ENCODE measurements around the gene TRIM43. TPM values are rescaled to one million over a fixed set of nuclear protein-coding genes. Genes with fewer than 3 reads are reported as not detected.
"Not testable (repeated sequence)": the region's sequence is repeated elsewhere in the genome, so short reads cannot be mapped to it uniquely, and the experiment has no call there.

TRIM43 gene
- not detected for total RNA-seq
- long read RNA-seq: 0 reads

DNA sequence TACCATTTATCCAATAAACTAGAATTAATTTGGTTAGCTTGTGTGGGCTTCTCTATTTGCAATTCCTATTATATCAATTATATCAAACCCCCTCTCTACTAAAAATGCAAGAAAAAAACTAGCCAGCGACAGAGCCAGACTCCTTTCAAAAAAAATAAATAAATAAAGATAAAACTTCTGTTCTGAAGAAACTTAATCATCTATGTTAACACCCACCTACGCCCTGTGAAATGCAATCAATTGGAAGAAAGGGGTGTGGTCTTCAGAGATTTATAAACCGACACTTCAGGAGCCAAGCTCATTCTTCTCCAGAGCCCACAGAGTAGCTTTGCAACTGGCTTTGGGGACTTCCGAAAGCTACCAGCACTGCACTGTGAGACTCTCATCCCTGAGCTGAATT lies at the start of gene TRIM43:
TRIM43 (plus strand) TSS at position 301 of the 400 bp plus-strand sequence. CDS start 2,023 bp downstream, outside the sequence.
- intact Hi-C loops (cut with DNase I, micrococcal nuclease); DNase-seq; ATAC-seq: not testable (repeated sequence)

DNA sequence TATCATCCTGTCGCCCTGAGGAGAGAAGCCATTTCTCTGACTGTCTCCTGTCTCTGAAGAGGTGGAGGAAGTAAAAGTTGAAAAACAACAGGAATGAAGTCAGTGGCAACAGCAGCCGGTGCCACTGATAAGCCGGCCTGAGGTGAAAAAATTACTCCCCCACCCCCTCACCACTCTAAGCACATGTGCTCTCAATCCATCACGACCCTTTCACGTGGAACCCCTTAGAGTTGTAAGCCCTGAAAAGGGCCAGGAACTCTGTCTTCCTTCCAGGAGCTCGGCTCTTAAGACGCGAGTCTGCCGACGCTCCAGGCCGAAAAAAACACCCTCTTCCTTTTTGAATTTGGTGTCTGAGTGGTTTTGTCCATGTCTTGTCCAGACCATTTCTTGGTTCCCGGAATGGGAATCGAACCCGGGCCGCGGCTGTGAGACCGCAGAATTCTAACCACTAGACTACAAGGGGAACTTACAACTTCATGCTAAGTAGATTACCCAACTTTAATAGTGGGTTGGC lies 40.7 kb upstream of the TRIM43 start:
- ATAC-seq (no peak), DNase-seq (no peak)
- intact Hi-C loops (cut with DNase I, micrococcal nuclease): no loop called here

DNA sequence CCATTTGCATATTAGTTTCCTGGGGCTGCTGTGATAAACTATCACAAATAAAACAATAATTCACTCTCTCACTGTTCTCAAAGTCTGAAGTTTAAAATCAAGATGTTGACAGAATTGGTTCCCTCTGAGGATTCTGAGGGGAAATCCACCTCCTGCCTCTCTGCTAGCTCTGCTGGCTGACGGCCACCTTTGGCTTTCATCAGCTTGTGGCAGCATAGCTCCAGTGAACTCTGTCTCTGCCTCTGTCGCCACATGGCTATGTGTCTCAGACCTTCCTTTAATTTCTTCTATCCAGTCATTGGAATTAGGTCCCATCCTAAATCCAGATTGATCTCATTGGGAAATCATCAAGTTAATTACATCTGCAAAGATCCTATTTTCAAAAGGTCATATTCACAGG lies 38.9 kb upstream of the TRIM43 start:
- intact Hi-C loops (cut with DNase I, micrococcal nuclease): no loop called here
- no peak for DNase-seq
- ATAC-seq: no peak

DNA sequence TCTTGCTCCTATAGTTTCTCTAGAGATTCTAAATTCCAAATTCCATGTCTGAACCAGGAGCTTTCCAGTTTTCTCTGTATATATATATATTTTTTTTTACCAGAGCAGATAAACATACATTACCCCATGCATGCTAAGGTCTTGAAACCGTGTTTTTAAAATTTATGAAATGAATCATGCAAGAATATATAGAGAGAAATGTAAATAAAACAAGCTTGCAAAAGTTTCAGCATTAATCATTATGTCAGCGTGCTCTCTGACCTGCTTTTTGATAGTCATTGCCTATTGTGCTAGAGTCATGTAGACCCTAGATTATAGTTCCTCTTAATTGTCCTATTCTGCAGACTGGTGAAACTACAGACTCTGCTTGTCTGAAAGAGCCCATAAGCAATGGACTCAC lies 22.6 kb upstream of the TRIM43 start:
- intact Hi-C loops (cut with DNase I, micrococcal nuclease): no loop called here
- DNase-seq (no peak), ATAC-seq (no peak)

DNA sequence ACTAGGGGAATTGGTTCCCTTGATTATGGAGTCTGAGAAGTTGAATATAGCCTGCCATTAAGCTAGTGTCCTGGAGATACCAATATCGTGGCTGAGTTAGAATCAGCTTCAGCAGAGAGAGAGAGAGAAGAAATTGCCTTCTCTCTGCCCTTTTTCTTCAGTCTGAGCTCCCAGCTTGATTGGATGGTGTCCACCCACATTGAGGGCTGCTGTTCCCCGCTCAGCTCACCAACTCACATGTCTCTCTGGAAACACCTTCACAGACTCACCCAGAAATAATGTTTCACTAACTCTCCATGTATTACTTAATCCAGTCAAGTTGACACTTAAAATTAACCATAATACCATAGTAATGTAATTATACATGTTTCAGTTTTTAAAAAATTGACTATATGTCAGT lies 17.9 kb upstream of the TRIM43 start:
- intact Hi-C loops (cut with DNase I, micrococcal nuclease): no loop called here
- DNase-seq: no peak
- no peak for ATAC-seq

DNA sequence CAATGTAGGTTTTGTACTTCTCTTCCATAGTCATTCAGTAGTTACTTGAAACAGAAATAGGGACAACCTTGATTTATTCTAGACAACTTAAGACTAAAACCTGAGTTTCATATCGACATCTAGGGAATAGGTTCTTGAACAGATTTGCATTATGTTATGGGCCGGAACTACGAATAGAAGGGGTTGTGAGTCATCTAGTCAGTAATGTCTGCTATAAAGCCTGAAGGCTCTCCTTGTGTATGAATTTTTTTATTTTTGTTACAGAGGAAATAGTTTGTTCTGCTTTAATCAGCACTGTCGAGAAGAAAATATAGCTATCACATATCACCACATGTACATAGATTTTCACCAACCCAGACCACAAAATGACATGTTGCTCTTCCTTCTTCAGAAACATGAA lies 17.3 kb upstream of the TRIM43 start:
- intact Hi-C loops (cut with DNase I, micrococcal nuclease): no loop called here
- no peak for ATAC-seq
- no peak for DNase-seq

DNA sequence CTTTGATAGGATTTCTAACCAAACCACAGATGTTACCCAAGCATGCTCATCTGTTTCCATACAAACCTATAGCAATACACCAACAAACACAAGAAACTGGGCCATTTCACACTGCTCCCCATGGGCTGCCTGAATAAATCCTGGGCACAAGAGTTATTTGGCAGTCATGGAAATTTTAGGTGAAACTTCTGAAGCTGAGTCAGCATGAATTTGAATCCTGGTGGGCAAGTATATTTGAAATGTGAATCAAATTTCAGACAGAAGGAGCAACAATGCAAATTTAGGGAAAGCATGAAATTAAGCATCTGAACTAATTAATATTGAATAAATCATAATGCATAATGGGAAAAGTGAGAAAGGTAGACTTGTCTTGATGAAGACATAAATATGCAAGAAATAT lies 15.9 kb upstream of the TRIM43 start:
- DNase-seq (no peak), ATAC-seq (no peak)
- intact Hi-C loops (cut with DNase I, micrococcal nuclease): no loop called here

DNA sequence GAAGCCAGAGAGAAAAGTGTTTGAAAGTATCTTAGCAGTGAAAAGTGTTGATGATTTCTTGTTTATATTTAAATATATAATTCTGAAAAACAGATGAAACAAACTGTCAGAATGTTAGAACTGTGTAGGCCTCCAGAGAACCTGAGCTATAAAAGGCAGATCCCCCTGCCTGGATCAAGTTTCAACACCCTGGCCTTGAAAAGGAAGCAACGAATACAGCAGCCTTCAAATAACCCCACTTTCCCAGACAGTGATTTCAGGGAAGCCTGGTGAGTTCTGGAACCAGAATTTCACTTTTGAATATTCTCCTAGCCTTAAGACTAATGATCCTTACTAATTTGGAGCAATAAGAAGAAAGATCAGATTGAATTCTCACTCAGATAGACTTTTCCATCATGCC lies 13.3 kb upstream of the TRIM43 start:
- ATAC-seq: no peak
- no peak for DNase-seq
- intact Hi-C loops (cut with DNase I, micrococcal nuclease): no loop called here

DNA sequence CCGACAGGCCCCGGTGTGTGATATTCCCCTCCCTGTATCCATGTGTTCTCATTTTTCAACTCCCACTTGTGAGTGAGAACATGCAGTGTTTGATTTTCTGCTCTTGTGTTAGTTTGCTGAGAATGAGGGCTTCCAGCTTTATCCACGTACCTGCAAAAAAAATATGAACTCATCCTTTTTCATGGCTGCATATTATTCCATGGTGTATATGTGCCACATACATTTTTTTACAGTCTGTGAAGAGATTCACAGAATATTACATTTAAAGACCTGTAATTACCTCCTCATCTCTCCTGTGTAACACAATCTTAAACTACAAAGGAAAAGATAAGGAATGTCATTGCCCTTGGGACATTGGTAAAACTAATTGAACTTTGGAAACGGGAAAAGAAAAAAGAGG lies 8.3 kb upstream of the TRIM43 start:
- DNase-seq; ATAC-seq; intact Hi-C loops (cut with DNase I, micrococcal nuclease): not testable (repeated sequence)

DNA sequence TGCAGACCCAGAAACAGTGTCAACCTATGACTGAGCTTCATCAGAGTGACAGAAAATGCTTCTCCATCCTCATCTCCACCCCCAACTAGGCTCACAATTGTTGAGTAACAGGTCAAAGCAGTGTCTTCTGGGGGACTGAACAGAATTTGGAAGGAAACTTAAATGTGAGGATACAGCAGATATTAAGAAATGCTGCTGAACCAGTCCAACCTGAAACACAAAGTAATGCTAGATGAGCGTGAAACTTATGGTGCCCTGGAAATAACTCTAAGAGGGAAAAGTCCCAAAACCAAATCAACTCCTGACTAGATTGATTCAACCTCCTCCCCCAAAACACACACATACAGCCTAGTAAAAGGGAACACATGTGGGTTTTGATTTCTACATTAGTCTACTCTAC lies 7.5 kb upstream of the TRIM43 start:
- intact Hi-C loops (cut with DNase I, micrococcal nuclease): not testable (repeated sequence)

DNA sequence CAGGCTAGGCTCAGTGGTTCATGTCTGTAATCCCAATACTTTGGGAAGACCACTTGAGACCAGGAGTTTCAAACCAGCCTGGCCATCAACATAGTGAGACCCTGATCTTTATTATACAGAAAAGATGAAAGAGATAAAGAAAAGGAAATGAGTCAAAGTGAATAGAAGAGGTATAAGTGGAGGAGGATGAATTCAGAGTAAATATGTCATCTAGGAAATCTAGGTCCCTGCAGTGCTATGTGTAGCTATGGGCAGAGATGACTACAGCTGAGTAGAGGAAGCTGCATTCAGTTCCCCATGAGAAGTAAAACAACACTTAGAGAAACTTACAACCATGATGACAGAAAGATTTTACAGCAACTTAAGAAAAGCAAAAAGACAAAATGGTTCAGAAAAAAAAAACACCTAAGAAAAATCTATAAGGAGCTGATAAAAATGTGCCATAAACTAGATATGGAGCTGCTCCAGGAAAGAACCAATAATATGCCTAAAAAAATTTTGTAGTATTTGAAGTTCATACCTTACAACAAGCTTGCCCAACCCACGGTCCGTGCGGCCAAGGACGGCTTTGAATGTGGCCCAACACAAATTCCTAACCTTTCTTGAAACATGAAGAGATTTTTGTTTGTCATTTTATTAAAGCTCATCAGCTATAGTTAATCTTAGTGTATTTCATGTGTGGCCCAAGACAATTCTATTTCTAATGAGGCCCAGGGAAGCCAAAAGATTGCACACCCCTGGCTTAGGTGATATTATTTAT lies 1.8 kb upstream of the TRIM43 start:
- ATAC-seq; DNase-seq; intact Hi-C loops (cut with DNase I, micrococcal nuclease): not testable (repeated sequence)

More for the DNA sequence above, 7.5 kb upstream of the TRIM43 start:
- not testable (repeated sequence) for ATAC-seq, DNase-seq

DNA sequence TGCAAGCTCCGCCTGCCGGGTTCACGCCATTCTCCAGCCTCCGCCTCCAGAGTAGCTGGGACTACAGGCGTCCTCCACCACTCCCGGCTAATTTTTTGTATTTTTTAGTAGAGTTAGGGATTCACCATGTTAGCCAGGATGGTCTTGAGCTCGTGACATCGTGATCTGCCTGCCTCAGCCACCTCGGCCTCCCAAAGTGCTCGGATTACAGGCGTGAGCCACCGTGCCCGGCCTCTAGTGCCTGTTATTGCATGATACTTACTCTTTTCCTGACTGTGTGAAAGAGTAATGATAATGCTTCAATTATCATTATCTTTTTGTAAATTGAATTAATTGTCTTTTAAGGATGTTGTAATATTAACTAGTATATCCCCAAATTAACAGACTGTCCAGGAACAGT lies 1.2 kb downstream of the TRIM43 start:
- DNase-seq; ATAC-seq; intact Hi-C loops (cut with DNase I, micrococcal nuclease): not testable (repeated sequence)

DNA sequence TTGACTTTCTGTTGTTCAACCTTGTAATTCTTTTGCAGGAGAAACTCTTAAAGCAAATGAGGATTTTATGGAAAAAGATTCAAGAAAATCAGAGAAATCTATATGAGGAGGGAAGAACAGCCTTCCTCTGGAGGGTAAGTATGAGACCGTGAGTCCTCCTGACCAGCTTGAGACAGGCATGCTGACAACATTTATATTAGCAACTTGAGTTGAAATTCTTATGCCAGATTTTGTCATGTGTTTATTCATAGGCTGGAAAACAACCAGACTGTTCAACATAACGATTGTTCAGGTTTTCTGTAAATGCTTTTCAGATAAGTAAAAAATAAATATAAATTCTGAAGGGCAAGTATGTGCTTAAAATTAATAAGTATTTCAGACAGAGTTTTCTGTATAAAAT lies 3.2 kb downstream of the TRIM43 start:
- DNase-seq; ATAC-seq; intact Hi-C loops (cut with DNase I, micrococcal nuclease): not testable (repeated sequence)

DNA sequence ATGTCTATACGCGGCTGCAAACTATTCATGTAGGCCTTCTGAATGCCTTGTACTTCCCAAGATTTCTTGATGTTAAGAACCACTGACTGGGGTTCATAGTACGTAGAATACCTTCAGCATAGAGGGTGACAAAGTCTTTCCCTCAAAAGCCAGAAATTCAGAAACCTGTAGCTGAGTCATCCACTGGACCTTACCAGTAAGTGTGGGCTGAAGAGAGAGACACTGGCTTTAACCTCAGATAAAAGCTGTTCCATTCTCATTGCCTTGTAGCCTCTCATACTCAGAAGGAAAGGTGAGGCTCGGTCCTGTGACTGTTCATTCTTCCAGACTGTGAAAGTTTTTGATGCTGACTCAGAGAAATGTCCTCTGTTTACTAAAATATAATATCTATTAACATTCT lies 9.5 kb downstream of the TRIM43 start:
- intact Hi-C loops (cut with DNase I, micrococcal nuclease); ATAC-seq; DNase-seq: not testable (repeated sequence)

DNA sequence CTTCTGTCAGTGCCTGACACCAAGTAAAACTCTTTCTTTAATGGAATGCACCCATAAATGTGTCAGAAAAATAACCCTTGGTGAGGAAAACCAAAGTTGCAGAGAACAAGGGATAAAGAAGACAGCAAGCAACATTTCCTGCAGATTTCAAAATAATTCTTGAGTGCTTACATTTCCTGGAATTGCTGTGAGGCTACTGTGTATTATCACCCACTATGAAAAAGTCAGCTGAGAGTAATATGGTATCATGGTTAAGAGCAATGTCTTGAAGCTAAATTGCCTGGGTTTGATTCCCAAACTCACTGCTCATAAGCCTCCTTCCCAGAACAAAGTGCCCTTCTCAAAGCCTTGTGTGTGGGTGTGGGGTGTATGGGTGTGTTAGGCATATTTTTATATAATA lies 10.3 kb downstream of the TRIM43 start:
- DNase-seq; ATAC-seq; intact Hi-C loops (cut with DNase I, micrococcal nuclease): not testable (repeated sequence)

DNA sequence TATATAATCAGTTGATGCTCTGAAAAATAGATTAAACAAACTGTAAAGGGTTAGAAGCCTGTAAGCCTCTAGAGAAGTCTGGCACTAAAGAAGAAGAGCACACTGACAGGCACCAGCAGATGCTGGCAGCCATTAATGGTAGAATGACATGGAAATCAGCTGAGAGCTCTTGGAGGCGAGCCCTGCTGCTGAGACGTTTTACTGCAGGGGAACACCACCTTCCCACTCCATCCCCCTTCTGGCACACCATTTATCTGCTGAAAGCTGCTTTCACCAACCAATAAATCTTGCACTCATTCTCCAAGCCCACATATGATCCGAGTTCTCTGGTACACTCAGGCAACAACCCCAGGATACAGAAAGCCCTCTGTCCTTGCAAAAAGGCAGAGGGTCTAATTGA lies 16.6 kb downstream of the TRIM43 start:
- ATAC-seq; intact Hi-C loops (cut with DNase I, micrococcal nuclease); DNase-seq: not testable (repeated sequence)

DNA sequence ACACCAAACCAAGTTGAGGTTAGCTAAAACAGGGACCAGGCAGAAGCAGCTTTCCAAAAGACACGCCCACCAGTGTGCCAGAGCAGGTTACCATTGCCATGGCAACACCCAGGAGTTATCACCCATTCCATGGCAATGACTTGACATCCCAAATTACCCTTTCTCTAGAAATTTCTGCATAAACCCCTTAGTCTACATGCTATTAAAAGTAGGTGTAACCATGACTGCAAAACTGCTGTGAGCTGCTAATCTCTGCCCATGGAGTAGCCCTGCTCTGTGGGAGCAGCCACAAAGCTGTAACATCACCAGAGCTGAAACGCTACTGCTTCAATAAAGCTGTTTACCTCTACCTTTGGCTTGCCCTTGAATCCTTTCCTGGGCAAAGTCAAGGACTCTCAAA lies 18.0 kb downstream of the TRIM43 start:
- ATAC-seq; DNase-seq; intact Hi-C loops (cut with DNase I, micrococcal nuclease): not testable (repeated sequence)

DNA sequence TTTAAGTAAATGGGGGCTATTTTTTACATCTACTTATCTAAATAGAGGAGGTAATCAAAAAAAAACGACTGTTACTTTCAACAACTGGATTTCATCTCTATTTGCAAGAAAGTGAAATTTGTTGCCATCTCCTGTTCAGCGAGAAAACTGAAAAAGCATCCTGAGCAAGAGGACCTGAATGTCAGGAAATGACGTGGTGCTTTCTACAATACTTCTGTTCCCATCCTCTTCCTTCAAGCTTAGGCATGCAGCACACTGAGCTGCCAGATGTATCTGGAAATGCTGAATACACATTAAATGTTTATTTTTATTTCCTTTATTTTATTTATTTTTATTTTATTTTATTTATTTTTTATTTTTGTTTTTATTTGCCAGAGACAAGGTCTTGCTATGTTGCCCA lies 21.2 kb downstream of the TRIM43 start:
- ATAC-seq; DNase-seq; intact Hi-C loops (cut with DNase I, micrococcal nuclease): not testable (repeated sequence)

DNA sequence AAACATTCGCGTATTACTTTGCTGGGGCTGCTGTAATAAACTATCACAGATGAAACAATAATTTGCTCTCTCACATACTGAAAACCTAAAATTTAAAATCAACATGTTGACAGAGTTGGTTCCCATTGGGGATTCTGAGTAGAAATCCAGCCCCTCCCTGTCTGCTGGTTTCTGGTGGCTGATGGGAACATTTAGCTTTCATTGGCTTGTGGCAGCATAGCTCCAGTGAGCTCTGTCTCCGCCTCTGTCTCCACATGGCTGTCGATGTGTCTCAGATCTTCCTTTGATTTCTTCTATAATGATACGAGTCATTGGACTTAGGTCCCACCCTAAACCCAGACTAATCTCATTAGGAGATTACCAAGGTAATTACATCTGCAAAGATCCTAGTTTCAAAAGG lies 30.9 kb downstream of the TRIM43 start:
- ATAC-seq; intact Hi-C loops (cut with DNase I, micrococcal nuclease); DNase-seq: not testable (repeated sequence)

DNA sequence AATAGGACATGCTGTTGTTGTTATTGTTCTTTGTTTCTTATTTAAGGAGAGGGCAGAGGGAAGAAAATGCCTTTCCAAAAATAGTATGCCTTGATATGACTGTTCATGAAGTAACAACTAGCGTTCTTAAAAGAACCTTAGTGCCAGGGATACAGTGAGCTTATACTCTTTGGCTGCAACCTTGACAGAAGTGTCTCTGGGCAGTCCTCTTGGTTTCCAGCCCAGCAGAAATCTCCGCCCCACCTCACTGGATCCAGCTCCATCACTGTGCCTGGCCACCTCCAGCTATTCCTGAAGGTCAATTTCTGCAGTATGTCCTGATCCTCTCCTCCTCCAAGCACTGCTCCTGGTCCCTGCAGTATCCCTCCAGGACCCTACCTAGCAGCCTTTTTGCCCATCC lies 39.2 kb downstream of the TRIM43 start:
- ATAC-seq; intact Hi-C loops (cut with DNase I, micrococcal nuclease); DNase-seq: not testable (repeated sequence)
